Measurements from ENCODE around the gene MCTP2.

The MCTP2 gene

DNA sequence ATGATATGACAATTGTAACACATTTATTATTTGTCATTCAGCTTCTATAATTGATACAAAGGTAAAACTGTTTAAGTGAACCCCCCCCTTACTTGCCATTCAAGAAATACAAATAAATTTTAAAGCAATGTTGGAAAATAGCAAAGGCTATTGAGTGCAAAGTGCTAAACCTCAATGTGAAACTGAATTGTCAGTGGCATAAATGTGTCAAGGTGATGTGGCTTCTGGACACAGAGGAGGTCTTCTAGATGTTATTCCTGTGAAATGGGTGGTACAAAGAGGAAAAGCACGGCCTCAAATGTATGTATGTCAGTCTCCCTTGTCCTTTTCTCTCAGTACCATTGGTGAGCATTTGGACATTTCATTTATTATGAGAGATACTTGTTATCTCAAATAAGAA lies 149.4 kb downstream of the MCTP2 start:
- TF ChIP-seq, protein P1, sequence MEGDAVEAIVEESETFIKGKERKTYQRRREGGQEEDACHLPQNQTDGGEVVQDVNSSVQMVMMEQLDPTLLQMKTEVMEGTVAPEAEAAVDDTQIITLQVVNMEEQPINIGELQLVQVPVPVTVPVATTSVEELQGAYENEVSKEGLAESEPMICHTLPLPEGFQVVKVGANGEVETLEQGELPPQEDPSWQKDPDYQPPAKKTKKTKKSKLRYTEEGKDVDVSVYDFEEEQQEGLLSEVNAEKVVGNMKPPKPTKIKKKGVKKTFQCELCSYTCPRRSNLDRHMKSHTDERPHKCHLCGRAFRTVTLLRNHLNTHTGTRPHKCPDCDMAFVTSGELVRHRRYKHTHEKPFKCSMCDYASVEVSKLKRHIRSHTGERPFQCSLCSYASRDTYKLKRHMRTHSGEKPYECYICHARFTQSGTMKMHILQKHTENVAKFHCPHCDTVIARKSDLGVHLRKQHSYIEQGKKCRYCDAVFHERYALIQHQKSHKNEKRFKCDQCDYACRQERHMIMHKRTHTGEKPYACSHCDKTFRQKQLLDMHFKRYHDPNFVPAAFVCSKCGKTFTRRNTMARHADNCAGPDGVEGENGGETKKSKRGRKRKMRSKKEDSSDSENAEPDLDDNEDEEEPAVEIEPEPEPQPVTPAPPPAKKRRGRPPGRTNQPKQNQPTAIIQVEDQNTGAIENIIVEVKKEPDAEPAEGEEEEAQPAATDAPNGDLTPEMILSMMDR (conservative IDR thresholded peaks at IDR 0.05) = no peak
- no peak for TF ChIP-seq ZFX (IDR thresholded peaks at IDR 0.05)
- no peak overlapping the region for H3K27ac ChIP-seq

DNA sequence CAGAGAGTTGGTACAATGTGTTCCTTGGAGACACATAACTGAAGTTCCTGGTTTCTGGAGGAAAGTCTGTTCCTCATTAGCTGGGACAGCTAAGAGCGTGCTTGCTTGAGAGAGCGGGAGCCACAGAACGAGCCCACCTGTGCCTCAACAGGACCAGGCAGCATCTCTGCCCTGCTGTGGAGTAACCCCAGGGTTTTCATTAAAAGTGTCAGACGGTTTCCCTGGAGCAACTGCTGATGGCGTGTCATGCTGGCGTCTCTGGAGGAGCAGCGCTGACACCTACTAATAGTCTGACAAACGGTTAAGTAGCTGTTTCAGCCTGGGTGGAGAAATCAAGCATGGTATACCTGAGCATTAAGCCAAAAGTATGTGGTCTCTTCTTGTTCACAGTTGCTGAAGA lies 150.0 kb downstream of the MCTP2 start:
- no peak overlapping the region for H3K27ac ChIP-seq
- no peak for TF ChIP-seq ZFX (IDR thresholded peaks at IDR 0.05)
- TF ChIP-seq, protein P1 (conservative IDR thresholded peaks at IDR 0.05) = no peak

DNA sequence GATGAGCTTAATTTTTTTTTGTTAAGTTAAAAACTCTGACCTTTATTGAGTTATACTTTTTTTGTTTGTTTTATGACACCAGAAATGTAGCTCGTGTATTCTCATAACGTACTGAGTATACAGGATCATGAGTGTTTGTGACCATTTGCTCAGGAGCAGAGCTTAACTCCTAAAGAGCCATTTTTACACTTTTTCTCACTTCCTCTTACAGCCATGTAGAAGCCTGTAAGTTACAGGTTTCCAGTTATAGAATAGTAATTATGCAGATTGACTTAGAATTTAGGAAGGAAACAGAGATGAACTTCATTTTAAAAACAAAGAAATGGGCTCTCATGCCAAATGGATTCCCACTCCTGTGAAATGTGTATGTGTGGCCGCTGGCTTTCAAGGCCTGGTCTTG lies 151.7 kb downstream of the MCTP2 start:
- H3K27ac ChIP-seq = no peak overlapping the region
- TF ChIP-seq ZFX (IDR thresholded peaks at IDR 0.05) = no peak
- TF ChIP-seq, protein P1 (conservative IDR thresholded peaks at IDR 0.05) = no peak

DNA sequence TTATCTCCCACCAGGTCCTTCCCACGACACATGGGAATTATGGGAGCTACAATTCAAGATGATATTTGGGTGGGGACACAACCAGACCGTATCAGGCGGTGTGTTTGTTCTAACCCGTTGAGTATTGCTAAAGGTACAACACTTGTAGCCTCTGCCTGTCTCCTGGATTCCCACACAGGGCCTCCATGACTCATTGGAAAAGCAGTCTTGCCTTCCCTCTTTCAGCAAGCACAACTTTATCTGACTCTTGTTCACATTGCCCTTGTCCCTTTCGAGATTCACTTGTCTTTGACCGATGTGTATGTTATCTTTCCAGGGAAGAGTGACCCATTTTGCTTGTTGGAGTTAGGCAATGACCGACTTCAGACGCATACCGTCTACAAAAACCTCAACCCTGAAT lies 152.3 kb downstream of the MCTP2 start:
- no peak for TF ChIP-seq ZFX (IDR thresholded peaks at IDR 0.05)
- TF ChIP-seq, protein P1 (conservative IDR thresholded peaks at IDR 0.05) = no peak
- no peak overlapping the region for H3K27ac ChIP-seq

DNA sequence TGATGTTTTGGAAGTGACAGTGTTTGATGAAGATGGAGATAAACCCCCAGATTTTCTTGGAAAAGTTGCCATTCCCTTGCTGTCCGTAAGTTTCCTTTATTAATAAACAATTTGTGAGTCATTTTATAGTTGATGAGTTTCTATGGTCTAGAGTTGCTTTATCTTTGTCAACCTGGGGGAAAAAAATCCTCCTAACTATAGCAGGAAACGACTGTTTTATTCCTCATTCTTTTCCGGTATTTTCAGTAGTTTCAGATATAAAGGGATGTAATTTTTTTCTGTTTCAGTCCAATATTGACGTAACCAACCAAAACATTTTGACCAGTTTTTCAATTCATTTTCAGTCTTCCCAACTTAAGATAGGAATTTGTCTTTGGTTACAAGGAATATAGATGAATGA lies 154.1 kb downstream of the MCTP2 start:
- no peak overlapping the region for H3K27ac ChIP-seq
- TF ChIP-seq ZFX (IDR thresholded peaks at IDR 0.05) = no peak
- TF ChIP-seq, protein P1 (conservative IDR thresholded peaks at IDR 0.05) = no peak

DNA sequence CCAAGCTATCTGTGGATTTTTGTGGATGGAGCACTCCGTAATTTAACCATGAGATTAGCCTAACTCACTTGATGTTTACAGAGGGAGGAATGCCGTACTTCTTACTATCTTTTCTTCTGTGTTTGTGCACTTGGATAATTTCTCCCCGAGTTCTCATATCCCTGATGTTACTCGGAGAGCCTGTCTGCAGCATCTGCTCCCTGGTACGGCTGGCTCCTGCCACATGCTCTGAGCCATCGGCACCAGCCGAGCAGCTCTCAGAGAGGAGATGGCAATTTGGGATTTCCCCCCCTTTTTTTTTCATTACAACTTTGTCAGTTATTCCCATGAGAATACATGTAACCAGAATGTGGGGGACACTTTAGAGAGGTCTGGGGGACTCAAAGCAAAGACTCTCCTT lies 155.0 kb downstream of the MCTP2 start:
- no peak overlapping the region for H3K27ac ChIP-seq
- TF ChIP-seq, protein P1 (conservative IDR thresholded peaks at IDR 0.05) = no peak
- TF ChIP-seq ZFX (IDR thresholded peaks at IDR 0.05) = no peak

DNA sequence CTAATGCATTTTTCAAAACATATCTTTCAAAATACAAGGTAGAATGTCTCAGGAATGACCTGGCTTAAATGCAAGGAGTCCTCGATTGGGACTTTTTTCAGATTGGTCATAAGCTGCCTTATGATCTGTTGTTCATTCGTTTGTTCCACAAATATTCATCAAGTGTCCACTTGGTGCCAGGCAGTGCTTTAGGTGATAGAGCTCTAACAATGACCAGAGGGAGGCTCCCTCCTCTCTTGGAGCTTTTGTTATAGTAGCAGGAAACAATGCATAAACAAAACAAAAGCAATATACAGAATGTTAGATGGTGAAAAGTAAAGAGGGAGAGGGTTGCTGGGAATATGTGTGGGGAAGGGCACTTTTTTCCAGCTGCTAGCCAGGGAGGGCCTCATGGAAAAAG lies 156.1 kb downstream of the MCTP2 start:
- no peak for TF ChIP-seq ZFX (IDR thresholded peaks at IDR 0.05)
- TF ChIP-seq, protein P1 (conservative IDR thresholded peaks at IDR 0.05) = no peak
- H3K27ac ChIP-seq = no peak overlapping the region

Measured in C4-2B (cell line).